GM12872 (cell line): Measurements from ENCODE around the gene HNRNPR.

Experiments
- TF ChIP-seq, protein P1 (sequence below): IDR thresholded peaks from 3 replicates; pipeline ENCODE4 v1.5.1; 2011; ENCODE audit warnings: low read depth, mild to moderate bottlenecking, low read length, moderate library complexity; ENCODE audit not compliant: insufficient read depth

HNRNPR gene

DNA sequence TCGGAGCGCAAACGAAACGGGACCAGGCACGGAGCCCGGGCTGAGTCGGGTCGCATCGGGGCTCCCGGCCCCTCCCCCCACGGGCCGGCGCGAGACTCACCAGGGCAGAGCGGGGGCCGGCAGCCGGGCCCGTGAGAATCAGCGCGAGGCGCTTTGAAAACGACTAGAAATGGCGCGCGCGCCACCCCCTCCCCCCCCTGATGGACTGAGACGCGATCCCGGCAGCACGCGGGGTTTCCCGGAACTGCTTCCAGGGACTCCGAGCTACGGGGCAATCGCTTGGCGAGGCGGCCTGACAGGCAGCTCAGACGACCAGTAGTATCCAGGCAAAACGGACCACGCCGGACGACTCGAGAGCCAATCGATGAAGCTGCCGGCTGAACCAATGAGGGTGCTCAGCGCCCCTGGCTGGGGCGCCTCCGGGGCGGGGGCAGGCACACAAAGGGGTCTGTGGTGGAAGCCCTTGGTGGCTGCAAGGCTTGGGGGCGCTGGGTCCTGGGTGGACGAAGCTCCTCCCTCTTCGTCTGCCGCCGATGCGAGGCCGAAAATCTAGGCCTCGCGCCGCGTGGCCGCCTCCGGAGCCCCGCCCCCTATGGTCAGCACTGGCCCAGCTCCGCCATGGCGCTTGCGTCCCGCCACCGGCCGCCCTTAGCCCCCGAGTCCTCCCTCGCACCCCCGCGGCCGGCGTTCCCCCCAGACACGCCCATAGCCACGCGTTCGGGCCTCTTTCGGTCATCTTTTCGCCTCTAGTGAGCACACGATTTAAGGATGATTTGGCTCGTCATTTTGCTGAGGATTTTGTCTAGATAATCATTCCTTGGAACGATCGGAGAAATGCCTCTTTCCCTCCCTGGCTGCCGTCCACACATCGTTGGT lies at the start of gene HNRNPR:
TSS of gene HNRNPR (minus strand) at position 174 of the 876 bp plus-strand sequence. CDS start 3,276 bp downstream, outside the sequence.
- TF ChIP-seq, protein P1, sequence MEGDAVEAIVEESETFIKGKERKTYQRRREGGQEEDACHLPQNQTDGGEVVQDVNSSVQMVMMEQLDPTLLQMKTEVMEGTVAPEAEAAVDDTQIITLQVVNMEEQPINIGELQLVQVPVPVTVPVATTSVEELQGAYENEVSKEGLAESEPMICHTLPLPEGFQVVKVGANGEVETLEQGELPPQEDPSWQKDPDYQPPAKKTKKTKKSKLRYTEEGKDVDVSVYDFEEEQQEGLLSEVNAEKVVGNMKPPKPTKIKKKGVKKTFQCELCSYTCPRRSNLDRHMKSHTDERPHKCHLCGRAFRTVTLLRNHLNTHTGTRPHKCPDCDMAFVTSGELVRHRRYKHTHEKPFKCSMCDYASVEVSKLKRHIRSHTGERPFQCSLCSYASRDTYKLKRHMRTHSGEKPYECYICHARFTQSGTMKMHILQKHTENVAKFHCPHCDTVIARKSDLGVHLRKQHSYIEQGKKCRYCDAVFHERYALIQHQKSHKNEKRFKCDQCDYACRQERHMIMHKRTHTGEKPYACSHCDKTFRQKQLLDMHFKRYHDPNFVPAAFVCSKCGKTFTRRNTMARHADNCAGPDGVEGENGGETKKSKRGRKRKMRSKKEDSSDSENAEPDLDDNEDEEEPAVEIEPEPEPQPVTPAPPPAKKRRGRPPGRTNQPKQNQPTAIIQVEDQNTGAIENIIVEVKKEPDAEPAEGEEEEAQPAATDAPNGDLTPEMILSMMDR: no peak

DNA sequence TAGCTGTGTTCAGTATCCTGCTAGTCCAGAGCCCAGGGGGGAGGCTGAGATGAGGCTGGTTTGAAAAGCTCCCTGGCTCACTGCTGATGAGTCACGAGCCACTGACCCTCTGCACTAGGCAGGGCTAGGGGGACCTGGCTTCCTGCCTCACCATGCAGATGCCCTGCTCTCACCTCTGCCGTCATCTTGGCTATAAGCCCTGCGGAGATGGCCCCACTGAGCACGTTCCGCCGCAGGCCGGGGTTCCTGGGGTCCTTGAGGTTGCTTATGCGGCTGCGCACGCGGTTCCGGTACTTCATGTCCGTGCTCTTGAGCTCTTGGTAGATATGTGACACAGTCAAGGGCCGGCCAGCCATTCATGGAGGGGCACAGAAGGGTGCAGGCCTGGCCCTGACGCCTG lies 49.6 kb upstream of the HNRNPR start:
- TF ChIP-seq, protein P1: no peak

DNA sequence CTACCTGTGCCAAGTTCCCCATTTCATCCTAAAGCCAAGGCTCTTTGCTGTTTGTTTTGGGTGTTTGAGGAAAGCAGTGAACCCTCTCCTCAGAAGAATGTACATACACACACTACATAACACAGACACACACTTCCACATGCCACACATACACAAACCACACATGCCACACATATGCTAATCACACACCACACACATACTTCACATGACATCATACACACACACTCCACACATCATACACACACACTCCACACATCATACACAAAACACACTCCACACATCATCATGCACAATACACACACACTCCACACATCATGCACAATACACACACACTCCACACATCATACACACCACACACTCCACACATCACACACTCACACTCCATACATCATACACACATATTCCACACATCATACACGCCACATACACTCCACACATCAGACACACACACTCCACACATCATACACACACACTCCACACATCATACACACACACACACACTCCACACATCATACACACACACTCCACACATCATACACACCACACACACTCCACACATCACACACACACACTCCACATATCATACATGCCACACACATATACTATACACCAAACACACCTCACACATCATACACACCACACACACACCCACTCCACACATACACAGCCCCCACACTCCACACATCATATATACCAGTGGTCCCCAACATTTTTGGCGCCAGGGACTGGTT lies 48.2 kb upstream of the HNRNPR start:
- TF ChIP-seq, protein P1: no peak

DNA sequence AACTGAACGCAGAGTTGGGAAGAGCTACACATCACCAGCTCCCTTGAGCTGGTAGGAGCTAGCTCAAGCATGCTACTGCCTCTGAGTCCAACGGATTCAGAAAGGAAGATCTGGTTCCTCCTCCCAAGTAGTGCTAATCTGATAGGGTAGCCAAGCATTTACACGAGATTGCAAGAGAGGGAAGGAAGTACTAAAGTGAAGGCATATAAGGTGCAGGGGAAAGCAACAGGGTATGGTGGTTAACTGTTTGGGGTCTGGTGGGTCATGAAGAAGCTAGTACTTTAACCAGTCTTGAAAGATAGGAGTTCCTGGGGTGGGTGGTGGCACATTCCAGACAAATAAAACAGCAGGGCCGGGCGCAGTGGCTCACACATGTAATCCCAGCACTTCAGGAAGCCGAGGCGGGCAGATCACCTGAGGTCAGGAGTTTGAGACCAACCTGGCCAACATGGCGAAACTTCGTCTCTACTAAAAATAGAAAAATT lies 45.8 kb upstream of the HNRNPR start:
- TF ChIP-seq, protein P1: no peak

DNA sequence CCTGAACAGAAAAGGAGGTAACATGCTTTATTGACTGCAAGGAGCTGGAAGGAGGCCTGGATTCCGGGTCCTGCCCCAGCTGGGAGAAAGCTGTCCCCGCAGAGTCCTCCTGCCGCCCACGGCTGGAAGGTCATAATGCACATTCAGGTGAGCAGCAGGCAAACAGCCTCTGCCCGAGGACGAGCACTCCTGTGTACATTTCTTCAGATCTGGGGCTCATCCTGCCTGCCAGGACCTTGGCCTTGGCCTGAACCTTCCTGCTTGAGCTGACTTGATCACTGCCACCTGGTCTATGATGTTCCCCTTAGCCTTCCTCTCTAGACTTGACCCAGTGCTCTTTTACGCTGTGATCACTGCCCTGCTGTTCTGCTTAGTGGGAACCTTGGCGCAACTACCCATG lies 43.4 kb upstream of the HNRNPR start:
- TF ChIP-seq, protein P1: no peak

DNA sequence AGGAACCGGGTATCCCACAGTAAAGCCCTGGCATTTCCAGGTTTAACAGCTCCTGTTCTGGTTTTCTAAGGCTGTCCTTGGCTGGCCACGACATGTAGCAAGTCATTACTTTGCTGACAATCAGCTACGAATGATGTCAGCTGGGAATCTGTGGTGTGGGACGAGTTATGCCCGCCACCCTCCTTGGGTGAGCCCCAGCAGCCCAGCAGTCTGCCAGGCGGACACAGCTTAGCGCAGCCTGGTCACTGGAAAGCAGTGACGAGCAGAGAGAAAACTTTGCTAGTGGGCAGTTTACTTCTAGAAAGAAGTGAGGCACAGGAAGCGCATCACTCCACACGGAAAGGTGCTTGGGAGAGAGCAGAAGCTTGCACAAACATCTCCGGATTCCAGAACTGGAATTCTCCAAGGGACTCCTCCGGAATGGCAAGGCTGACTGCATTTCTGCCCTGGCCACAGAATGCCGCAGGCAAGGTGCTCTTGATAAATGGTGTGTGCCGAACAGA lies 41.1 kb upstream of the HNRNPR start:
- TF ChIP-seq, protein P1: no peak

DNA sequence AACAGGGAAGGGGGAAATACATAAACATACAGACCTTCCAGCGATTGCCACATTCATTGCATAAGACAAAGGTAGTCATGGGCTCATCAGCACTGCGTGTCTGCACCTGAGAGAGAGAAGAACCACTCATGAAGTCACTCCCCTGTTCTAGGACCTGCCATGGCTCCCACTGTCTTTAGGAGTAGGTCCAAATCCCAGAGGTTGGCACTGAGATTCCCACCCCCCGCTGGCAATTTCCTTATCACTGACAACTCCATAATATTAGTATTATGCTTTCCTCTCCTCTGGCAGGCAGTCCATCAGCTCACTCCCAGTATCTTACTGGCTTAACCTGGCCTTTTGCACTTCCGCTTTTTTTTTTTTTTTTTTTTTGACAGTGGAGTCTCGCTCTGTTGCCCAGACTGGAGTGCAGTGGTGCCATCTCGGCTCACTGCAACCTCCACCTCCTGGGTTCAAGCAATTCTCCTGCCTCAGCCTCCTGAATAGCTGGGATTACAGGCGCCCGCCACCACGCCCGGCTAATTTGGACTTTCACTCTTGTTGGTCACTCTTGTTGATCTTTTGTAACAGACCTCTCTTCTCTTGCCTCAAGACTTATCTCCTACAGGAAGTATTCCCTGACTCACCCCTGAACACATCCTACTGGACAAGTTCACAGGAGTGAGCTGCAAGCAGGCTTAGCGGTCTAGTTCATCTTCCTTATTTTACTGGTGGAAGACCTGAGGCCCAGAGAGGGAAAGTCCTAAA lies 40.4 kb upstream of the HNRNPR start:
- TF ChIP-seq, protein P1: no peak
